ACHN (cell line): Measurements from ENCODE around the gene TXNL4A.
A peak's percentile ranks its signal among the peaks of the same experiment; 100 is the strongest.
"Not testable (repeated sequence)": the region's sequence is repeated elsewhere in the genome, so short reads cannot be mapped to it uniquely, and the experiment has no call there.

Source experiments
- DNase-seq: peaks from one replicate; pipeline ENCODE4 v3.0.0-alpha.2; 2015
- in situ Hi-C: cut with HindIII; loops from 2 replicates; pipeline ENCODE4 v1.10.0; 2017; ENCODE audit warnings: low sequenced_read_pairs, low pct_ligation_motif_present, low pct_unique_long_range_greater_than_20kb

The TXNL4A gene

GRCh38 chr18:79971986-79972385, 16.4 kb downstream of the TXNL4A start:
- in situ Hi-C loops: no loop called here
- DNase-seq: no peak

DNA sequence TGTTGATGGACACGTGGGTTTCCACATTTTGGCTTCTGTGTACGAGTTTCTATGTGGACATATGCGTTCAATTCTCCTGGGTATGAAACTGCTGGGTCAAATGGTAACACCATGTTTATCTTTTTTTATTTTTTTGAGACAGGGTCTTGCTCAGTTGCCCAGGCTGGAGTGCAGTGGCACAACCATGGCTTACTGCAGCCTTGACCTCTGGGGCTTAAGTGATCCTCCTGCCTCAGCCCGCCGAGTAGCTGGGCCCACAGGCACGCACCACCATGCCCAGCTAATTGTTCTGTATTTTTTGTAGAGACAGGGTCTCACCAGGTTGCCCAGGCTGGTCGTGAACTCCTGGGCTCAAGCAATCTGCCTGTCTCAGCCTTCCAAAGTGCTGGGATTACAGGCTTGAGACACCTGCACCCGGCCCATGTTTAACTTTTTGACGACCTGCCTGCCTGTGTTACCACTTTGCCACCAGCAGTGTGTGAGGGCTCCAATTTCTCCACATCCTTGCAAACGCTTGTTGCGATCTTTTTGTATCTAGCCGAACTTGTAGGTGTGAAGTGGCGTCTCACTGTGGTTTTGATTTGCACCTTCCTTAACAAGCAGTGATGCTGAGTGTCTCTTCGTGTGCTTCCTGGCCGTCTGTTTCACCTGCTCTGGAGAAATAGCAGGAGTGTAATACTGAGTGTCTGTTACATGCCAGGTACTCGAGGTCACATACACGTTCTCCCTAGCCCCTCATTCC, 17.0 kb downstream of the TXNL4A start:
- in situ Hi-C loops: no loop called here
- no peak for DNase-seq

- in situ Hi-C loops: no loop called here
These were observed 17.8 kb downstream of the TXNL4A start for GRCh38 chr18:79970419-79971133.

DNA sequence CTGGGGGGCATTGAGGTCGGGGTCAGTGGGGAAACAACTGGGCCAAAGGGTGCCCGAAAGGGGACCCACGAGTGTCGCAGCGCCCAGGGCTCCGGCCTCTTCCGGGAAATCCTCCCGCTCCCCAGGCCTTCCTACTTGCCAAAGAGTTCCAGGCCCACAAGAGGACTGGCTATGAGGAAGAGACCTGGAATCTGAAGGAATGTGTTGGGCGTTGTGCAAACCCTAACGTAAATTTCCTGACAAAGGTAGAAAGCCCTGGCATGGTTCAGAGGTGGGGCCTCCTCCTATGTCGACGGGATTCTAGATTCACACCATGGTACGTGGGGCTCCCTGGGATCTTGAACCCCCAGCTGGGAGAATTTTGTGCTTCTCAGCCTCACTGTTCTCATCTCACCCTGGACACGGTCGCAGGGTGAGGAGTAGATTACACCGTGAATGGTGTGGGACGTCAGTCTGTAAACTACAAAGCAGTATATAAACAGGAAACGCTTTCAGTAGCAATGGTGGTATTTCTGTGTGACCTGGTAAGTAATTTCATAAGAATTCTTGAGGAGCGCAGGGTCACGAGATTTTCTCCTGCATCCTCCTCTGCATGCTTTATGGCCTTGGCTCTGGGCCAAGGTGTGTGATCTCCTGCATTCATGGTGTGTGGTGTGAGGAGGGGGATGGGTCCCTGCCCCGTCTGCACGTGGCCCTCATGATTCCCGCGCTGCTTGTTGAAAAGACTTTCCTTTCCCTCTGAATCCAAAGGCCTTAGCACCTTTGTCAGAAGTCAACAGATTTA, 23.1 kb downstream of the TXNL4A start:
- DNase-seq: peak; percentile 55
- in situ Hi-C loops: no loop called here

More at GRCh38 chr18:79970419-79971133, 17.8 kb downstream of the TXNL4A start:
- no peak for DNase-seq

DNA sequence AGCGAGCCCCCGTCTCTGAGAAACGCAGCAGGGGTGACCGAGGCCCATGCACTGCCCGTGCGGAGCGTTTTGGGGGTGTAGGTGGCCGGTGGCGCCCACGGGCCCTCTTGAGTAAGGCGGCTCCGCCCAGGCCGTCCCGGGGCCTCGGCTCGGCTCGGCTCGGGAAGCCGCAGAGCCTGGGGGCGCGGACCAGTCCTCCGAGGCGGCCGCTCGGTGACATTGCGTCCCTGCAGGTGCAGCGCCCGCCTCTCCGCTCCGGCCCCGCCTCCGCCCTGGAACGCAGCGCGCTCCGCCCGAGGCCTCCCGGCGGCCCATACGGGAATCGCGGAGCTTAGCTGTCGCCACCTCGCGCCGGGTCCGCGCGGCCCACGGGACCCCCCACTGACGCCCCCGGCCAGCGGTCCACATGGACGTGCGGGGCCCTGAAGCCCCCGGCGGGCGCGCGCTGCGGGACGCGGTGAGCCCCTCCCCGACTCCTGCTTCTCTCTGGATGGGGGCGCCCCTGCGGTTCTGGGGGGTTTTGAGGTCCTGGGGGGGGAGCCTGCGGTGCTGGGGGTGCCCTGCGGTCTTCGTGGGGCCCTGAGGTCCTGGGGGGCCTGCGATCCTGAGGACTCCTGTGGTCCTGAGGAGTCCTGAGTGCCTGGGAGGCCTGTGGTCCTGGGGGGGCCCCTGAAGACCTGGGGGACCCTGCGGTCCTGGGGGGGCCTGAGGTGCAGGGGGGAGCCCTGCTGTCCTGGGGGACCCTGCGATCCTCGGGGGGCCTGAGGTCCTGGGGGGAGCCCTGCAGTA, 23.8 kb downstream of the TXNL4A start, which contains the start of gene HSBP1L1:
HSBP1L1 (plus strand) TSS at position 314 of the 789 bp plus-strand sequence; CDS start at position 407, 93 bp downstream.
- in situ Hi-C loops: no loop called here
- DNase-seq: peak; percentile 70

GRCh38 chr18:79963658-79964329, 24.6 kb downstream of the TXNL4A start:
- DNase-seq: no peak
- in situ Hi-C loops: no loop called here

- DNase-seq: no peak
- in situ Hi-C loops: no loop called here
These were observed 25.3 kb downstream of the TXNL4A start for GRCh38 chr18:79962835-79963657.

DNA sequence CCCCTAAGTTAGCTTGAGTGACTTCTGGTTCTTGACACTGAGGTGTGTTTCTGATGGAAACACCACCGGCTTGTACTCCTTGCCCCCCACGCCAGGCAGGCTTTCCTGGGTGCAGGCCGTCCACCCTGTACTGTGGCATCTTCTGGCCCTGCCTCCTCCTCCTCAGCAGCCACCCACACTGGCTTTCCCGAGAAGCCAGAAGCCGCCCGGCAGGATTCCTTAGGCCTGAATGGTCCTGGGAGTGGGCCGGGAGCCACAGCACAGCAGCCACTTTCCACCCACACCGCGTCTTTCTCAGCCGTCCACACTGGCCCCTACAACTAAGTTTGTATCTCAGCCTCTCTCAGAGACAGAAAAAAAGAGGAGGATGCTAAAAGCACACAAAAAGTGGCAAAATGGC, 26.1 kb downstream of the TXNL4A start:
- DNase-seq: no peak
- in situ Hi-C loops: no loop called here

DNA sequence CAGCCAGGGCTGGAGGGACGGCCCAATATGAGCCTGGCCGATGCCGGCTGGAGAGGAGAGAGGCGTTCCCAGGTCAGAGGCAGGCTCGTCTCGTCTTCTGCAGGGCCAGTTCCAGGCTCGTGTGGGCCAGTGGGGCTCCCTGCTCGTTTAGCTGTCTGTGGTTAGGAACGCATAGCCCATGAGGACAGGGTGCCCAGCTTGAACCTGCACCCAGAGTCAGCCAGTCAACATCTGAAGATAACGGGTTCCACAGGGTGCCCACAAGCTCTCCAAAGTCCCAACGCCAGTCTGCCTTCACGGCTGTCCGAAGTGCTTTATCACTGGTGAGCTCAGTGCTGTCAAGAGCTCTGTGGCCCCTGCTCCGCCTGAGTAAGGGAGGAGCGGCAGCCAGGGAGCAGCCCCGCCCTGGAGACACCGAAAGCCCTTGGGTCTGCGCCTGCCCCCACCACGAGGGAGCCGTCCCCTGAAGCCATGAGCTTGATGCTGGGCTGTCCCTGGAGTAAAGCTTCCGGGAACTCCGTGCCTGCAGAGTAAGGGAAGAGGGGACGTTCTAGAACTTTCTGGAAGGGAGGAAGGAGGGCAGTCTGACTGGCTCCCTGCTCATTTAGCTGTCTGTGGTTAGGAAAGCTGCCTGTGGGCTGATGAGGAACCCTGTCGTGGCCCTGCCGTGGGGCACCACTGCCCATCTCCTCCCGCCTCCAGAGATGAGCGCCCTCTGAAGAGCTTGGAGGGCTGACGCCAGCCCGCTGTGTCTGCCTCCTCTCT, 26.7 kb downstream of the TXNL4A start:
- in situ Hi-C loops: no loop called here
- no peak for DNase-seq

- in situ Hi-C loops: no loop called here
- DNase-seq: no peak
These were observed 27.3 kb downstream of the TXNL4A start for GRCh38 chr18:79960921-79961526.

DNA sequence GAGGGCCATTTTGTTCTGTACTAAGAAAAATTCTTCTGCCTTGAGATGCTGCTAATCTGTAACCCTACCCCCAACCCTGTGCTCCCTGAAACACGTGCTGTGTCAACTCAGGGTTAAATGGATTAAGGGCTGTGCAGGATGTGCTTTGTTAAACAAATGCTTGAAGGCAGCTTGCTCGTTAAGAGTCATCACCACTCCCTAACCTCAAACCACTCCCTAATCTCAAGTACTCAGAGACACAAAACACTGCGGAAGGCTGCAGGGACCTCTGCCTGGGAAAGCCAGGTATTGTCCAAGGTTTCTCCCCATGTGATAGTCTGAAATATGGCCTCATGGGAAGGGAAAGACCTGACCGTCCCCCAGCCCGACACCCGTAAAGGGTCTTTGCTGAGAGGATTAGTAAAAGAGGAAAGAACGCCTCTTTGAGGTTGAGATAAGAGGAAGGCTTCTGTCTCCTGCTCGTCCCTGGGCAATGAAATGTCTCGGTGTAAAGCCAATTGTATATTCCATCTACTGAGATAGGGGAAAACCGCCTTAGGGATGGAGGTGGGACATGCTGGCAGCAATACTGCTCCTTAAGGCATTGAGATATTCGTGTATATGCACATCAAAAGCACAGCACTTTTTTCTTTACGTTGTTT, 28.1 kb downstream of the TXNL4A start:
- DNase-seq: not testable (repeated sequence)

GRCh38 chr18:79958981-79959380, 29.4 kb downstream of the TXNL4A start:
- in situ Hi-C loops: no loop called here

More for the DNA sequence above, 28.1 kb downstream of the TXNL4A start:
- in situ Hi-C loops: not testable (repeated sequence)

DNA sequence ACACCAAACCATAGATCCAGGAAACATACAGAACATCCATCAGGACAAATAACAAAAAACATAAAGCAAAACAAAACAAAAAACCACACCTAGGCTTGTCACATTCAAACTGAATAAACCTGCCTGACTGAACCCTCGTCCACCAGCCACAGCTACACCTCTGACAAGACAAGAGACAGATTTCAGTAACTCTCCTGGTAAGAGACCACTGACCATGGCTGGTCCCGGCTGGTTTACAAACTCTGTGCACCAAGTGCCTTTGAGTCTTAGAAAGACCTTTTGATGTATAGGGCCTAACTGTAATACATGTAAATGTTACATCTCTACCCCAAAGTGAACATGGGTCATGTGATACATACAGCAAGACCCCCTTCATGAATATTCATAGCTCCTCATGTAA, 32.1 kb downstream of the TXNL4A start:
- in situ Hi-C loops: no loop called here

More at GRCh38 chr18:79958981-79959380, 29.4 kb downstream of the TXNL4A start:
- no peak for DNase-seq

GRCh38 chr18:79955302-79956075, 32.9 kb downstream of the TXNL4A start:
- in situ Hi-C loops: no loop called here
- no peak for DNase-seq

More for the DNA sequence above, 32.1 kb downstream of the TXNL4A start:
- DNase-seq: no peak

DNA sequence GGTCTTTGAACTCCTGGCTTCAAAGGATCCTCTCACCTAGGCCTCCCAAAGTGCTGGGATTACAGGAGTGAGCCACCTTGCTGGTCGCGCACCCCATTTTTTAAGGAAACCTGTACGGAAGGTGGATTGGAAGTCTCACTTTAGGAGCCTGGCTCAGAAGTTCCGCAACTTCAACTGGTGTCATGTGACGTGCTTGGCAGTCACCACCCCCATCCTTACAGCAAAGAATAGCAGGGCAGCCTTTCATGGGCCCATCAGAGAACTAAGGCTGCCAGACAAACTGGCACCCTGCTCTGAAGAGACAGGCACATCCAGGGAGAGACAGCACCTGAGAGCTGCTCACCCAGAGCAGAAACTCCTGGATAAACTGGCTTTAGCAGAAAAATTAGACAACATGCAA, 33.6 kb downstream of the TXNL4A start:
- in situ Hi-C loops: no loop called here
- DNase-seq: no peak
